MM.1S (cell line): ENCODE data around the gene OLFML2B.

ENCODE experiments used
- DNase-seq: peaks from one replicate; pipeline ENCODE4 v3.0.0-alpha.2; 2015
- H2AFZ ChIP-seq: fragments of 300-600 bp; sonication (generic); 2 replicates; pipeline ENCODE4 v1.6.0; 2016; ENCODE audit warnings: antibody characterized with exemption, low read length
- H3F3A ChIP-seq: fragments of 300-600 bp; sonication (generic); 2 replicates; pipeline ENCODE4 v1.6.1; 2016; ENCODE audit warnings: mild to moderate bottlenecking, antibody characterized with exemption, low read length, moderate library complexity, mixed read lengths; ENCODE audit not compliant: insufficient read depth
- H3K27ac ChIP-seq: fragments of 300-600 bp; sonication (generic); 2 replicates; pipeline ENCODE4 v1.5.1; 2016; ENCODE audit warnings: mild to moderate bottlenecking, low read length
- H3K27me3 ChIP-seq: fragments of 300-600 bp; sonication (generic); replicated peaks from 2 replicates; pipeline ENCODE4 v1.6.0; 2016; ENCODE audit warnings: low read length; ENCODE audit not compliant: insufficient read depth
- H3K36me3 ChIP-seq: fragments of 300-600 bp; sonication (generic); replicated peaks from 2 replicates; pipeline ENCODE4 v1.6.1; 2016; ENCODE audit warnings: mild to moderate bottlenecking, low read length, mixed read lengths; ENCODE audit not compliant: insufficient read depth
- H3K4me1 ChIP-seq: fragments of 300-600 bp; sonication (generic); 2 replicates; pipeline ENCODE4 v1.6.1; 2016; ENCODE audit warnings: low read length, mixed read lengths
- H3K4me2 ChIP-seq: fragments of 300-600 bp; sonication (generic); 2 replicates; pipeline ENCODE4 v1.6.0; 2016; ENCODE audit warnings: low read depth, low read length
- H3K4me3 ChIP-seq: fragments of 300-600 bp; sonication (generic); 2 replicates; pipeline ENCODE4 v1.5.1; 2016; ENCODE audit warnings: low read length, mixed read lengths
- H3K79me2 ChIP-seq: fragments of 300-600 bp; sonication (generic); 2 replicates; pipeline ENCODE4 v1.6.1; 2016; ENCODE audit warnings: mixed run types, low read length, mixed read lengths
- H3K9ac ChIP-seq: fragments of 300-600 bp; sonication (generic); 2 replicates; pipeline ENCODE4 v1.6.1; 2016; ENCODE audit warnings: low read length, mixed read lengths
- H3K9me2 ChIP-seq: fragments of 300-600 bp; sonication (generic); replicated peaks from 2 replicates; pipeline ENCODE4 v1.6.1; 2016; ENCODE audit warnings: mild to moderate bottlenecking, low read length, mixed read lengths; ENCODE audit not compliant: insufficient read depth
- H3K9me3 ChIP-seq: fragments of 300-600 bp; sonication (generic); replicated peaks from 2 replicates; pipeline ENCODE4 v1.6.1; 2016; ENCODE audit warnings: mild to moderate bottlenecking, low read length, mixed read lengths; ENCODE audit not compliant: insufficient read depth
- H4K20me1 ChIP-seq: fragments of 300-600 bp; sonication (generic); 2 replicates; pipeline ENCODE4 v1.6.1; 2016; ENCODE audit warnings: mild to moderate bottlenecking, low read length, moderate library complexity, mixed read lengths; ENCODE audit not compliant: insufficient read depth
- EZH2 ChIP-seq: fragments of 300-600 bp; sonication (generic); optimal IDR thresholded peaks from 2 replicates; pipeline ENCODE3; 2017; ENCODE audit warnings: low read depth, mild to moderate bottlenecking, antibody characterized with exemption, low read length, mixed read lengths
- EZH2phosphoT487 ChIP-seq: fragments of 300-600 bp; sonication (generic); IDR thresholded peaks from 2 replicates; pipeline ENCODE4 v1.6.1; 2018; ENCODE audit warnings: antibody characterized with exemption, low read length
- TF ChIP-seq, protein P1 (sequence below): fragments of 300-600 bp; sonication (generic); IDR thresholded peaks from 2 replicates; pipeline ENCODE4 v1.5.1; 2016; ENCODE audit warnings: antibody characterized with exemption, low read length, mixed read lengths

OLFML2B gene

DNA sequence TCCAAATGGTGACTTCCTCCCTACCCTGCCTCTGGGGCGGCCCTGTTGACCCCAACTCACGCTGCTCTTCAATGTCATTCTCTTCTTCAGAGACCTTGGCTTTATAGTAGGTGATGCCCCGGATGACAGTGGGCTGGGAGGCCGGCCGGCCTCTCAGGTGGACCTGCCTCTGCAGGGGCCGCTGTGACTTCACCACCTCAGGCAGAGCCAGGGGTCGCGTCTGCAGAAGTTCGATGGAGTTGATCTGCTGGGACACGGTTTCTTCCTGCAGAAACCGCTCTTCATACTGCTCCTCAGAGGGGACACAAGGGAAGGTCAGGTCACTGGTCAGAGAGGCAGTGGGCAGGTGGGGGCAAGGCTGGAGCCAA, 23.6 kb downstream of the OLFML2B start:
- Histone ChIP-seq H3K4me3 (no peak overlapping the region), H3K9ac (no peak overlapping the region), H3F3A (no peaks in the 10 kb centered on the region), H2AFZ (no peak overlapping the region), H3K36me3 (no peaks in the 10 kb centered on the region), H3K79me2 (no peaks in the 10 kb centered on the region), H3K4me2 (no peak overlapping the region), H4K20me1 (no peaks in the 10 kb centered on the region), H3K27ac (no peak overlapping the region), H3K9me2 (no peaks in the 10 kb centered on the region), H3K27me3 (no peaks in the 10 kb centered on the region), H3K9me3 (no peaks in the 10 kb centered on the region), H3K4me1 (peaks cover 8% of the 10 kb centered on the region; the same call in 1 of the 2 replicates)
- DNase-seq, result no peak
- TF ChIP-seq, protein P1, sequence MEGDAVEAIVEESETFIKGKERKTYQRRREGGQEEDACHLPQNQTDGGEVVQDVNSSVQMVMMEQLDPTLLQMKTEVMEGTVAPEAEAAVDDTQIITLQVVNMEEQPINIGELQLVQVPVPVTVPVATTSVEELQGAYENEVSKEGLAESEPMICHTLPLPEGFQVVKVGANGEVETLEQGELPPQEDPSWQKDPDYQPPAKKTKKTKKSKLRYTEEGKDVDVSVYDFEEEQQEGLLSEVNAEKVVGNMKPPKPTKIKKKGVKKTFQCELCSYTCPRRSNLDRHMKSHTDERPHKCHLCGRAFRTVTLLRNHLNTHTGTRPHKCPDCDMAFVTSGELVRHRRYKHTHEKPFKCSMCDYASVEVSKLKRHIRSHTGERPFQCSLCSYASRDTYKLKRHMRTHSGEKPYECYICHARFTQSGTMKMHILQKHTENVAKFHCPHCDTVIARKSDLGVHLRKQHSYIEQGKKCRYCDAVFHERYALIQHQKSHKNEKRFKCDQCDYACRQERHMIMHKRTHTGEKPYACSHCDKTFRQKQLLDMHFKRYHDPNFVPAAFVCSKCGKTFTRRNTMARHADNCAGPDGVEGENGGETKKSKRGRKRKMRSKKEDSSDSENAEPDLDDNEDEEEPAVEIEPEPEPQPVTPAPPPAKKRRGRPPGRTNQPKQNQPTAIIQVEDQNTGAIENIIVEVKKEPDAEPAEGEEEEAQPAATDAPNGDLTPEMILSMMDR, result no peak
- TF ChIP-seq EZH2phosphoT487 (no peak), EZH2 (no peak)

DNA sequence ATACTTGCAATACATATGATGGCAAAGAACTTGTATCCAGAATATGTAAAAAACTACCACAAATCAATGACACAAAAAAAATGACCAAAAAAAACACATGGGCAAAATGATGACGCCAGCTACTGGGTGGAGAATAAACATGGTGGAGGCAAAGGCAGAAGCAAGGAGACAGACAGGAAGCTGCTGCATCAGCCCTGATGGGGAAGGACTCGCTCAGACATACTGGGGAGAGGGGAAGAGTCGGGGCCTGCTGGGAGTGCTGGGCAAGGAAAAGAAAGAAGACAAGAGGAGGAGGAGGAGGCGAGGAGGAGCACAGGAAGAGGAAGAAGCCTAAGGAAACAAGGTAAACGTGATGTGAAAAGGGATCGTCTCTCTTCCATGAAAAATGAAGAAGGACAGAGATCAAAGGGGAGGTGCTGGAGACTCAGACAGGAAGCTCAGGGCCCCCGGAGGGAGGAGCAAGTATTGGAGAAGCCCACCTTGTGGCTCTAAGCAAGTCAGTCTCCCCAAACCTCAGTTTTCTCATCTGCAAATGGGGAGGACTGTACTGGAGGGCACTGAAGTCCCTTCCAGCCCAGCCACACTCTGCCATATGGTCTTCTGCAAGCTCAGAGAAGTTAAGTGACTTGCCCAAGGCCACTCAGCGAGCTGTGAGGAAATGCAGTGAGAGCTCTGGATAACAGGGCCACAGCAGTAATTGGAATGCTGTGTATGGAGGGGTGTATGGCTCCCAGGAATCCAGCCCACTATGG, 24.2 kb downstream of the OLFML2B start:
- no peak overlapping the region for H3K27ac ChIP-seq

DNA sequence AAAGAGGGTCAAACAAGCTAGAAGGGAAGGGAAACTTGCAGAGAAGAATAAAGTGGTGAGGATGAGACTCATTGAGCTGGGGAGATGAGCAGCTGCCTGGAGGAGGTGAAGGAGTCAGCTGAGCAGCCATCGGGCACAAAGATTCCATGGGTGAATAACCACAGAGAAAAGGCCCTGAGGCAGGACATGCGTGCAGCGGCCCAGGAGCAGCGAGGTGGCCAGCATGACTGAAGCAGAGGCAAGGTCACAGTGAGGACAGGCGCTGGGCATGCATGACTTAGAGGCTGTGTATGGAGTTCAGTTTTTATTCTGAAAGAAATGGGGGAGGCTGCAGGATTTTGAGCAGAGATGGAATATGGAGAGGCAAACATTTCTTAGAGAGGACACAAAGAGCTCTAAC, 24.9 kb downstream of the OLFML2B start:
- TF ChIP-seq, protein P1, result no peak
- TF ChIP-seq EZH2phosphoT487 (no peak), EZH2 (no peak)
- H3K4me1 ChIP-seq, result peaks cover 2% of the 10 kb centered on the region; the same call in 1 of the 2 replicates
- no peak overlapping the region for H3K27ac ChIP-seq
- no peaks in the 10 kb centered on the region for H3F3A ChIP-seq
- H2AFZ ChIP-seq, result no peak overlapping the region
- H3K4me2 ChIP-seq, result no peak overlapping the region
- no peaks in the 10 kb centered on the region for H3K9me2 ChIP-seq
- no peak overlapping the region for H3K9ac ChIP-seq
- no peaks in the 10 kb centered on the region for H4K20me1 ChIP-seq
- H3K36me3 ChIP-seq, result no peaks in the 10 kb centered on the region
- H3K4me3 ChIP-seq, result no peak overlapping the region
- no peaks in the 10 kb centered on the region for H3K79me2 ChIP-seq
- no peaks in the 10 kb centered on the region for H3K27me3 ChIP-seq
- DNase-seq, result no peak
- H3K9me3 ChIP-seq, result no peaks in the 10 kb centered on the region

More for the DNA sequence above, 24.2 kb downstream of the OLFML2B start:
- H3K79me2 ChIP-seq, result no peaks in the 10 kb centered on the region
- no peaks in the 10 kb centered on the region for H3K9me3 ChIP-seq
- H3K27me3 ChIP-seq, result no peaks in the 10 kb centered on the region
- H3K4me1 ChIP-seq, result peaks cover 8% of the 10 kb centered on the region; the same call in 1 of the 2 replicates
- H3K36me3 ChIP-seq, result no peaks in the 10 kb centered on the region
- no peak overlapping the region for H3K4me2 ChIP-seq
- no peaks in the 10 kb centered on the region for H3K9me2 ChIP-seq
- H4K20me1 ChIP-seq, result no peaks in the 10 kb centered on the region
- TF ChIP-seq, protein P1, result no peak
- no peak for TF ChIP-seq EZH2
- no peak for TF ChIP-seq EZH2phosphoT487
- H3K4me3 ChIP-seq, result no peak overlapping the region
- no peaks in the 10 kb centered on the region for H3F3A ChIP-seq
- DNase-seq, result no peak
- H2AFZ ChIP-seq, result no peak overlapping the region
- no peak overlapping the region for H3K9ac ChIP-seq
